Inferior parietal cortex (tissue), 1 donor: ENCODE results near the gene CST4.
"Not testable (repeated sequence)": the region's sequence is repeated elsewhere in the genome, so short reads cannot be mapped to it uniquely, and the experiment has no call there.

Source experiments
- DNase-seq: peaks from one replicate; pipeline ENCODE4 v3.0.0-alpha.2; 2016; ENCODE audit errors: extremely low spot score

The CST4 gene

GRCh38 chr20:23688684-23689398 lies at the start of gene CST4:
Gene CST4, minus strand, starts transcription at chr20:23689038. Its CDS starts 69 bp downstream, at chr20:23688969.
- DNase-seq = not testable (repeated sequence)

- not testable (repeated sequence) for DNase-seq
Observed at GRCh38 chr20:23735391-23735790, 46.6 kb upstream of the CST4 start.

- not testable (repeated sequence) for DNase-seq
Observed at GRCh38 chr20:23734949-23735348, 46.1 kb upstream of the CST4 start.

- DNase-seq = not testable (repeated sequence)
Observed at GRCh38 chr20:23734440-23734839, 45.6 kb upstream of the CST4 start.

- no peak for DNase-seq
Observed at GRCh38 chr20:23727016-23727415, 38.2 kb upstream of the CST4 start.

- no peak for DNase-seq
Observed at GRCh38 chr20:23725102-23725501, 36.3 kb upstream of the CST4 start.

- not testable (repeated sequence) for DNase-seq
Observed at GRCh38 chr20:23723659-23724307, 34.9 kb upstream of the CST4 start.

GRCh38 chr20:23722851-23723250 lies 34.0 kb upstream of the CST4 start:
- DNase-seq = not testable (repeated sequence)

GRCh38 chr20:23721962-23722361 lies 33.1 kb upstream of the CST4 start:
- DNase-seq = no peak

GRCh38 chr20:23719351-23719750 lies 30.5 kb upstream of the CST4 start:
- DNase-seq = not testable (repeated sequence)

GRCh38 chr20:23711778-23712177 lies 22.9 kb upstream of the CST4 start:
- DNase-seq = not testable (repeated sequence)

GRCh38 chr20:23710771-23711170 lies 21.9 kb upstream of the CST4 start:
- DNase-seq = no peak

- DNase-seq = no peak
Observed at GRCh38 chr20:23705895-23706294, 17.1 kb upstream of the CST4 start.

- DNase-seq = no peak
Observed at GRCh38 chr20:23702021-23702420, 13.2 kb upstream of the CST4 start.

GRCh38 chr20:23700931-23701330 lies 12.1 kb upstream of the CST4 start:
- no peak for DNase-seq

- DNase-seq = no peak
Observed at GRCh38 chr20:23697947-23698346, 9.1 kb upstream of the CST4 start.

GRCh38 chr20:23695068-23695395 lies 6.2 kb upstream of the CST4 start:
- DNase-seq = not testable (repeated sequence)

GRCh38 chr20:23694178-23695067 lies 5.6 kb upstream of the CST4 start:
- not testable (repeated sequence) for DNase-seq

- DNase-seq = not testable (repeated sequence)
Observed at GRCh38 chr20:23692725-23693619, 4.1 kb upstream of the CST4 start.

GRCh38 chr20:23691675-23692074 lies 2.8 kb upstream of the CST4 start:
- DNase-seq = no peak

- no peak for DNase-seq
Observed at GRCh38 chr20:23690581-23690980, 1.7 kb upstream of the CST4 start.

- no peak for DNase-seq
Observed at GRCh38 chr20:23689399-23689690, 507 bp upstream of the CST4 start.
